HG03520 (cell line): ENCODE results near the gene MUSK.
"Not testable (repeated sequence)": the region's sequence is repeated elsewhere in the genome, so short reads cannot be mapped to it uniquely, and the experiment has no call there.

Experiments used
- ATAC-seq: cut with Tn5 transposase; IDR thresholded peaks from one replicate; pipeline ENCODE4 v1.9.1; 2021; ENCODE audit warnings: mild to moderate bottlenecking, moderate library complexity; ENCODE audit not compliant: unreplicated experiment

Gene MUSK

GRCh38 chr9:110691002-110691549 lies 22.5 kb downstream of the MUSK start:
- no peak for ATAC-seq

GRCh38 chr9:110695846-110696245 lies 27.3 kb downstream of the MUSK start:
- not testable (repeated sequence) for ATAC-seq

DNA sequence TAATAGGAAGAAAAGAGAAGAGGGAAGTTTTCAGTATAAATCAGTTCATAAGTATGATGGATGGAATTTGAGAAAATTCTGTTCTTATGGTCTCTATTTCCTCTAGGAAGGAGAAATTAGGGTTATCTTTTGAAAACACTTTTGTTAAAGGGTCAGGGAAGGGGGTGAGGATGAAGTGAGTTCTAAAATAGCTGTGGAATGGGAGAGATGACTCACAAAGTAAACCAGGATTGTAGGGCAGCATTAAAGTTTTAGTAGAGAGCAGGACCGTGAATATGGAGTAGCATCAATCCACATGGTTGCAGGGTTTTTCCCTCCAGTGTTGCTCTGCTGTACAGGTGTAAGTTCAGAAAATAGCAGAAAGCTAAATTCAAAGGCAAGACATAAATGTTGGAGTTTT lies 32.4 kb downstream of the MUSK start:
- ATAC-seq = no peak

GRCh38 chr9:110703669-110704068 lies 35.1 kb downstream of the MUSK start:
- no peak for ATAC-seq

- ATAC-seq = no peak
Measured at GRCh38 chr9:110707419-110707818, 38.8 kb downstream of the MUSK start.

DNA sequence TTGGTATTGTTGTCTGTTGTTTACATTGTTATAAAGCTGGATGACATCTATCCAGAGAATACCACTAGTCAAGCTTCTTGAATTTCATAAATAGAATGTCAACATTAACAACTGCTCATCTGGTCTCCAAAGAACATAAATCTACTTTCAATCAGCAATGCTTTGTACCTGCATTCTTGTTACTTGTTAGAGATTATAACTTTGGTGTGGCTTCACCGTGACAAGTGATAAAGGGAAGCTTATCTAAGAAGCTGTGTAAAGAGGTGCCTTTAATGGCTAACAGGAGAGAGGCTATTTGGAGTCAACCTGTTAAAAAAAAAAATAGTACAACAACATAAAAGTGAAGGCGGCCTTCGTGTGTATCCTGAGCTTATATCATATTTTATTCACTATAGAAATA lies 41.8 kb downstream of the MUSK start:
- no peak for ATAC-seq

DNA sequence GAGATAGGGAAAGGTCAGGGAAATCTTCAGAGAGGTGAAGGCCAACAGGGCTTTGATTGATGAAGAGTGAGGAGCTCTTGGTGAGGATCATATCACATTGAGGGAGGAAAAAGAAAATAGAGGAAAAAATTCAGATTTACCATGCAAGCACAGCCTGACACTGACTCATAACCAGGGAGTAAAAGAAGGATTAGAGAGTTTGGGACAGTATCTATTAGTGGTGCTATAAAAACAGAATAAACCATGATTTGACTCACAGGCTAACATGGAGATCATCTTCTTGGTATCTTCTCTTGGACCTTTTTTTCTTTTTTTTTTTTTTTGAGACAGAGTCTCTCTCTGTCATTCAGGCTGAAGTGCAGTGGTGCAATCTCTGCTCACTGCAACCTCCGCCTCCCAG lies 44.4 kb downstream of the MUSK start:
- ATAC-seq = no peak

- ATAC-seq = no peak
Measured at GRCh38 chr9:110714314-110714713, 45.7 kb downstream of the MUSK start.

DNA sequence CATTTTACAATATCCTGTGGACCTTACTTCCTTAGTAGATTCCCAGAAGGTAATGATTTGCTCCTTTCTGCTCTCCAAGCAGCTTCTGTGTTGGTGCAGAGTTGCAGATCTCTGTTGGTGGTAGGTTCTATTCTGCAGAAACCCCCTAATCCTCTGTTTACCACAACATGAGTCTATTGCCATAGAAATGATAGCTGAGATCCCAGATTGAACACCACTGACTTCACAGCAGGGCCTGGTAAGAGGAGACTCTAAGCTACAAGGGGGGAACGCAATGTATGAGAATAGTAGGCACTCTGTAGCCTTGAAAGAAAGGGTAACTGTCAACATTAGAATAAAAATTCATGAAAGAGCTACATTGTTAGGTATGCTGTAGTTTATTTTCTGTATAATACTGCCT lies 59.5 kb downstream of the MUSK start:
- no peak for ATAC-seq

- no peak for ATAC-seq
Measured at GRCh38 chr9:110729641-110730040, 61.0 kb downstream of the MUSK start.

DNA sequence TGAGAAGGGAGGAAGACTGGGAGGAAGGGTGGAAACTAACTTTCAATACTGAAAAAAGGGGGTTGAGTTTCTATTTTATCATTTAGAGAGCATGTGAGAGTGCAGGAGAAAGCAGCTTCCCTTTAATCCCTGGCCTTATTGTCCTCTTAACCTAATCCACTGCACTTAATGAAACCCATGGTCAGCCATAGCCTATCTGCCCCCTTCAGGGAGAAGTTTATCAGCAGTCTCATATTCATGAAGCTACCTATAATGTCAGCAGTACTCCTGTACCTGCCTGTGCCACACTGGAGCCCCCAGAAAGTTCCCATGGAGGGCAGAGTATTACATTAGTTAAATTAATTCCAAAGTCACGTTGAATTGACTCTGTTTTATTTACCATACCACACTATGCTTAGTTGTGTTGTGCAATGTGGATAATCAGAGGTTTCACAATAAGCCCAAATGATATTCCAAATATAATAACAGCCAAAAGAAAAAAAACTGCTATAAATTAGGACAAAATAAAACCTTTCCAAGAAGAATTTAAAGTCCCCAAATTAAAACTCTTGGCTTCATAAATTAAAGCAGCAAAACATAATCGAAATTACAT lies 62.9 kb downstream of the MUSK start:
- ATAC-seq = no peak

DNA sequence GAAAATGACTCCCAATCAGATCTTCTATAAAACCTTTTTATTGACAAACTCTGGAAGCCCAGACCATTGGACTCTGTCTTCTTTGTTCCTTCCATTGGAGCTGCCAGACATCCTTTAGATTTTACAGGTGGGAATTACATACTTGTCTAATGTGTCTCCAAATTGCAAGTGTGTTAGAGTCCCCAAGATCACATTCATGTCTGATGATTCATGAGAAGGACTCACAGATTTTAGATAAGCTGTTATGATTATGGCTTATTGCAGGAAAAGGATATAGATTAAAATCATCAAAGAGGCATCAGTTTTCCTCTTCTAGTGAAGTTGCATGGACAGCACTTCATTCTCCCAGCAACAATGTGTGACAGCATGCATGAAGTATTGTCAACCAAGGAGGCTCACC lies 70.4 kb downstream of the MUSK start:
- ATAC-seq = no peak

DNA sequence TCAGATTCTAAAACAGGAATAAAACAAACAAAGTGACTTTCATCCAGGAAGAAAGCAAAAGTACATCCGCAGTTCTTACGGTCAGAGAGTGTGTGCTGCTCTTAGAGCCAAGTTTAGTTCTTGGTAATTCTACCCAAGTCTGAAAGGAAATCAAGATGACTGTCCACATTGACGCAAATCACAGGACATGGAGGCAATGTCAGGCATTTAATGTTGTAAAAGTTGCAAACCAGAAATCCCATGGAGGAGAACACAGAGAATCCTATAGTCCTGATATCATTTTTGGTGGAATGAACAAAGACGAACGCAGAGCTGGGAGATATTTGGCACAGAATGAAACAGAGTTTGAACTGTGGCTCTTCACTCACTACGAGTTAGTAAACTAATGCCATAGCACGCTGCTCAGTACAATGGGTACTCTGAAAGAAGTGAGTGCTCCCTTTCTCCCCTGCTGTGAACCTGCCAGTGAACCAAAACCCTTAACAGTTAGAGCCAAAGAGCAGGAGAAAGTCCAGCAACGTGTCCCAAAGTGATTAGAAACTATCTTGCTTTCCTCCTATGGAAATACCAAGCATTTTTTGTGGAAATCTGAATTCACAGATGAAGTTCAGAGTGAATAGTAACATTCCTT lies 74.3 kb downstream of the MUSK start:
- no peak for ATAC-seq

DNA sequence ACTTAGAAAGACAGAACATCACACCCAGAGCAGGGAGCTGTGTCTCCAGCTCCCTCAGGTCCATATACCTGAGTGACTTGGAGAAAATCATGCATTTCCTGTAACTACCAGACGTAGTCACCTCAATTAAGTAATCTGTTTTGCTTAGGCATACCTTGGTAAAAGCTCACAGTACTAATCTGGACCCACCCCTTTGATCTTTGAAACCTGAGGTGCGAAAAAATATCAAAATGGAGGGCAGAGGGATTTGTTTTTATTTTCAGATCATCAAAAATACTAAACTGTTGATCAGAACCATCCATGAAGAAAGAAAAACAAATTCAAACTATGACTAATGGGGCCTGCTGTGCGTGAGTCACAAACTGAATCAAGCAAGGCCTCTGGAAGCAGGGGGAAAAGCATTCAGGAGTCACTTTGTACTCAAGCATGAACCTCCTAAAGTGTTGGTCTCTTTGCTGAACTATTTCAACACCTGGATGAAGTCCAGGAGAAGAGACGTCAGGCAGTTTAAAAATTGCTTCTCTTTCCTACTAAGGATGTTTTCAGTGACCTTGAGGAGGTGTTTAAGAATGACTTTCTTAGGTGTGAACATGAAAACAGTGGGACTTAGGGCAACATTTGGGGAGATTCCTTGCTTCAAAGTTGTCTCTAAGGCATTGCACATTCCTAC lies 76.3 kb downstream of the MUSK start:
- ATAC-seq = no peak

GRCh38 chr9:110745676-110746075 lies 77.1 kb downstream of the MUSK start:
- ATAC-seq = no peak

DNA sequence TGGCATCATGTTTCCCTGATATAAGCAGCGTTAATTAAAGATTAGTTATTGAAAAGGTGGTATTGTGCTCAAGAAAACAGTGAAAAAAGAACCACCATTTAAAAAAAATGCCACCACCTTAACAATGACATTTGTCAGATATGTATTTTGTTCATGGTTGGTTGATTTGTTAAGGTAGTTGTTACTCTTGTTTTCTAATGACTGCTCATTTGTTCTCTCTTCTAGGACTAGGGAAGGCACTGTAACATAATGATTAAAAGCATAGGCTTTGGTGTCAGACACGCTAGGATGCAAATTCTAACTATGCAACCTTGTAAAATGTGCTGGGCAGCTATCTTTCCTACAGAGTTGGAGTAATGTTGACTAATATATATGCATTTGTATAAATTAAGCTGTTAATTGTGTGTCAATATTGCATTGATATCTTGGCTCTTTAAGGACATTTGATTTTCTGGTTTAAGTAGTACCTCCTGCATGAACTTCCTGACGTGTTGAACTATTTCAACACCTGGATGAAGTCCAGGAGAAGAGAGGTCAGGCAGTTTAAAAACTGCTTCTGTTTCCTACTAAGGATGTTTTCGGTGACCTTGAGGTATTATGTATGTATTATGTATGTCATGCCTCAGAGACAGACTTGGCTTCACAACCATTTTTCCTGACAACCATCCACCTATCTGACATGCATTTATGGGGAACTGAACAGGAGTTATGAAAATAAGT lies 77.8 kb downstream of the MUSK start:
- ATAC-seq = no peak

DNA sequence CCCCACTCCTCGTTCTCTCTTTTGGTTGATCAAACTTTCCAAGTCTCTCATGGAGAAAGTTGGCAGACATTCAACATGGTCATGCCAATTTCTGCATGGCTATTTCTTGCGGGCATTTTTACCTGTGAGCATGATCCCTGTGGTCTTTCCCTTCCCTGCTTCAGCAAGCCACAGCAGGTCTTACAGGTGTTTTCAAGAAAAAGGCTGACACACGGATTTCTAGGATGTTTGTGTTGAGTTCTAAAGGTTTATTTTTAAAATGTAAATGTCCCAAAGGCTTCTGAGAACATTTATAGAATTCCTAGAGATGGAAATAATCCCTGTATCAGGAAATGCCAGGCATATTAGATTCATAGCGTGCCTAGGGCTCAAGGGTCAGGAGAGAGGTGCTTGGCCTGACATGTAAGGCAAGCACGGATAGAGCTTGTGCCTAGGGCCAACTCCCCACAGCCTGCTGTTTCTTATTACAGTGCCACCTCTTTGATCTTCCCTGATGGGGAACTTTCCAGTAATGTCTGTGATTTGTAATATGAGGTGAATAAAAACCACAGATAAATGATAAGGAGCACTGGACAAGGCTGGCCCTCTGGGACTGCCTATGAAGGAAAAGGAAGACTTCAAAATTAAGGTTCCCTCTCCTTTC lies 79.8 kb downstream of the MUSK start:
- no peak for ATAC-seq

DNA sequence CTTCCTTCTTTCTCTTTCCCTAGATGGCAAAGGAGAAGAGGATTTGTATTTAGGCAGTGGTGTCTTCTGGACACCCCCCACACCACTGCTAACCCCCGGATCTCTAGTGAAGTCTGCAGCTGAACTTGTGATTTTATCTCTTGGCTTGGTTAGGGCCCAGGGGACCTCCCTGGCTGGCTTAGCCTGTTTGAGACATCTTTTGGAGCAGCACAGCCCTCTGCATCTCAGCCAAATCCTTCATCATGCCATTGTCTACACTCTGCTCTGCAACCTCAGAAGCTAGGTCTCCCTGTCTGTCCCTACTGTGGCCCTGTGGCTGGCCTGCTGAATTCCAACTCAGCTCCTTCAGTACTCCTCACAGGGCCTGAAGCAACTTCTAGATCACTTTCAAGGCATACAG lies 81.7 kb downstream of the MUSK start:
- ATAC-seq = no peak

- ATAC-seq = no peak
Measured at GRCh38 chr9:110751971-110752370, 83.4 kb downstream of the MUSK start.

GRCh38 chr9:110752766-110753165 lies 84.2 kb downstream of the MUSK start:
- ATAC-seq = no peak

DNA sequence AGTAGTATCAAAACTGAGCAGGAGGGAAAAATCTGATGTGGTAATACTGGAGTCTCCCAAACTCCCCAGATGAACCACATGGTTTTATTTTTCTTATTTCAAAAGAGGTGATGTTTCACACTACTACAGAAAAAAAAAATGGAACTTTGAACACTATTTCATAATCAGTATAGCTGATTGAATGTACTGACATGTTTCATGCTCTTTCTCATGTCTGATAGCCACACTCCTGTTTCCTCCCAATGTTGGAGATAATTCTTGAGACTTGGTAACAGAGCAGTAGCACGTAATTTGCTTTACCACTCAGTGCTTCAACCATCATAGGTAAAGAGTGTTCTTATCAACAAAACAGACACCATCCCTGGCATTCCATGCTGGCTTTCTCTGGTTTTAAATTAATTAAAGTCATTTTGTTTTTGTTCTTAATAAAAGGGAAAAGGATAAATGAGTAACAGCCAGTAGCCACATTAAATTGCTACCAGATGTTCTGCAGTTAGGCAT lies 85.2 kb downstream of the MUSK start:
- ATAC-seq = no peak
